Skeletal muscle satellite cell (primary cell): ENCODE results near the gene UNC119B.
A peak's percentile ranks its signal among the peaks of the same experiment; 100 is the strongest.
"Not testable (repeated sequence)": the region's sequence is repeated elsewhere in the genome, so short reads cannot be mapped to it uniquely, and the experiment has no call there.

Experiments used
- H3K27me3 ChIP-seq: 2 replicates; pipeline ENCODE4 v1.7.0; 2013; ENCODE audit warnings: low read length; ENCODE audit not compliant: control insufficient read depth, insufficient read depth
- H3K36me3 ChIP-seq: 2 replicates; pipeline ENCODE4 v1.7.0; 2013; ENCODE audit warnings: mild to moderate bottlenecking, control low read depth, low read length; ENCODE audit not compliant: insufficient read depth
- H3K4me1 ChIP-seq: 2 replicates; pipeline ENCODE4 v1.7.0; 2013; ENCODE audit warnings: low read length; ENCODE audit not compliant: control insufficient read depth, insufficient read depth
- H3K4me2 ChIP-seq: 2 replicates; pipeline ENCODE4 v1.7.0; 2013; ENCODE audit warnings: mild to moderate bottlenecking, low read length
- H3K4me3 ChIP-seq: 2 replicates; pipeline ENCODE4 v1.7.0; 2013; ENCODE audit warnings: low read length
- H3K9ac ChIP-seq: 2 replicates; pipeline ENCODE4 v1.7.0; 2013; ENCODE audit warnings: mild to moderate bottlenecking, low read depth, low read length, moderate library complexity
- H3K9me3 ChIP-seq: replicated peaks from 2 replicates; pipeline ENCODE4 v1.7.0; 2013; ENCODE audit warnings: mild to moderate bottlenecking, control low read depth, low read length

UNC119B gene

GRCh38 chr12:120721866-120722265, 11.6 kb downstream of the UNC119B start:
- Histone ChIP-seq H3K9ac (no peak overlapping the region), H3K9me3 (no peaks in the 10 kb centered on the region), H3K4me1 (peaks cover 28% of the 10 kb centered on the region), H3K27me3 (no peaks in the 10 kb centered on the region), H3K36me3 (peaks cover 50% of the 10 kb centered on the region), H3K4me3 (no peak overlapping the region), H3K4me2 (no peak overlapping the region)

- H3K9me3 ChIP-seq: no peaks in the 10 kb centered on the region
- H3K4me3 ChIP-seq: no peak overlapping the region
- no peaks in the 10 kb centered on the region for H3K27me3 ChIP-seq
- H3K4me1 ChIP-seq: peaks cover 28% of the 10 kb centered on the region
- no peak overlapping the region for H3K9ac ChIP-seq
- no peak overlapping the region for H3K4me2 ChIP-seq
- peaks cover 47% of the 10 kb centered on the region for H3K36me3 ChIP-seq
Observed at GRCh38 chr12:120722784-120723183, 12.5 kb downstream of the UNC119B start.

GRCh38 chr12:120724720-120725119, 14.5 kb downstream of the UNC119B start:
- Histone ChIP-seq H3K27me3 (no peaks in the 10 kb centered on the region), H3K4me2 (peak overlapping the region; percentile 94), H3K4me1 (peaks cover 28% of the 10 kb centered on the region), H3K36me3 (peaks cover 29% of the 10 kb centered on the region), H3K4me3 (peak overlapping the region; percentile 90), H3K9me3 (no peaks in the 10 kb centered on the region), H3K9ac (no peak overlapping the region)

- Histone ChIP-seq H3K9me3 (no peaks in the 10 kb centered on the region), H3K27me3 (no peaks in the 10 kb centered on the region), H3K4me2 (peak overlapping the region; percentile 94), H3K4me3 (peak overlapping the region; percentile 90), H3K9ac (peak overlapping the region; percentile 80), H3K4me1 (peaks cover 27% of the 10 kb centered on the region), H3K36me3 (peaks cover 26% of the 10 kb centered on the region)
Observed at GRCh38 chr12:120725151-120725658, 14.9 kb downstream of the UNC119B start.

DNA sequence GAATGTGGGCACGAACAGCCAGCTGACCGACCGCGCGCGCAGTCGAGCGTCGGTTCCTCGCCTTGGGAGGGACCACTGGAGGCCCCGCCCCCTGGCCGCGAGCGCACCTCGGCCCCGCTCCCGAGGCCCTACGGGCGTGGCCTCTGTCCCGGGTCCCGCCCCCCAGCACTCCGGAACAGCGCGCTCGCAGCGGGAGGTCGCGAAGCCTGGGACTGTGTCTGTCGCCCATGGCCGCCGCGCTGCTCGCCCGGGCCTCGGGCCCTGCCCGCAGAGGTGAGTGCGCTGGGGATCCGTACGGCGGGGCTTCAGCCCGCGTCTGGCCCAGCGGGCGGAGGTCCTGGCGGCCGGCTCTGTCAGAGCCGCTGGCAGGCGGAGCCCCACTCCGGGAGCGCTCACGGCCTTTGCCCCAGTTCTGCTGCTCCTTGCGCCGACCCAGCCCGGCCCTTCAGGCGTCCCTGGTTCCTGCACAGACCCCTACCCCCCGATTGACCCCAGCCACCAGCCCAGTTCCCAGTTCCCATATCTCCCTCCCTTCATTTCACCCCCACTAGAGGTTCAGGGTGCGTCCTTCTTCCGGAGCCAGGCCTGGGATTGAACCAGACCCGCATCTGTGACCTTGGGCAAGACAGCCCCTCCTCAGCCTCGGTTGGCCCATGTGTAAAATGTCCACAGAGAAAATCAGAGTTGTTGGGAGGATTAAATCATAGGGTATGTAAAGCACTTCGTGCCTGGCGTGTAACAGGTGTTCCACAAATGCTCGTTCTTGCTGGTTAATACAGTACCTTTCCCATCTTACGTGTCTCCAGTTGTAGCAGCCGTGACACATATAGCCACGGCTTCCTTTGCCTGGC, 15.6 kb downstream of the UNC119B start, which contains the start of gene ACADS:
Gene ACADS (plus strand): TSS at position 168 of the 851 bp plus-strand sequence. CDS start 60 bp downstream, at position 228.
- no peaks in the 10 kb centered on the region for H3K9me3 ChIP-seq
- H3K4me1 ChIP-seq: peaks cover 21% of the 10 kb centered on the region
- H3K36me3 ChIP-seq: peaks cover 26% of the 10 kb centered on the region
- H3K4me3 ChIP-seq: peak within 1 kb of the TSS; percentile 90
- H3K4me2 ChIP-seq: peak within 1 kb of the TSS; percentile 94
- H3K27me3 ChIP-seq: no peaks in the 10 kb centered on the region
- peak within 1 kb of the TSS; percentile 80 for H3K9ac ChIP-seq

- Histone ChIP-seq H3K4me3 (peak overlapping the region; percentile 90), H3K4me1 (peaks cover 18% of the 10 kb centered on the region), H3K9ac (peak overlapping the region; percentile 80)
Observed at GRCh38 chr12:120726510-120726793, 16.2 kb downstream of the UNC119B start.

GRCh38 chr12:120726961-120727360, 16.7 kb downstream of the UNC119B start:
- Histone ChIP-seq H3K36me3 (peaks cover 16% of the 10 kb centered on the region), H3K4me2 (no peak overlapping the region), H3K4me3 (no peak overlapping the region)

More at GRCh38 chr12:120726510-120726793, 16.2 kb downstream of the UNC119B start:
- no peaks in the 10 kb centered on the region for H3K9me3 ChIP-seq
- no peaks in the 10 kb centered on the region for H3K27me3 ChIP-seq
- peak overlapping the region; percentile 94 for H3K4me2 ChIP-seq
- peaks cover 21% of the 10 kb centered on the region for H3K36me3 ChIP-seq

GRCh38 chr12:120732198-120732597, 21.9 kb downstream of the UNC119B start:
- H3K9me3 ChIP-seq, H3K9ac ChIP-seq, H3K4me2 ChIP-seq: not testable (repeated sequence)

More at GRCh38 chr12:120726961-120727360, 16.7 kb downstream of the UNC119B start:
- no peaks in the 10 kb centered on the region for H3K27me3 ChIP-seq
- H3K9me3 ChIP-seq: no peaks in the 10 kb centered on the region
- no peak overlapping the region for H3K9ac ChIP-seq
- H3K4me1 ChIP-seq: peaks cover 18% of the 10 kb centered on the region

DNA sequence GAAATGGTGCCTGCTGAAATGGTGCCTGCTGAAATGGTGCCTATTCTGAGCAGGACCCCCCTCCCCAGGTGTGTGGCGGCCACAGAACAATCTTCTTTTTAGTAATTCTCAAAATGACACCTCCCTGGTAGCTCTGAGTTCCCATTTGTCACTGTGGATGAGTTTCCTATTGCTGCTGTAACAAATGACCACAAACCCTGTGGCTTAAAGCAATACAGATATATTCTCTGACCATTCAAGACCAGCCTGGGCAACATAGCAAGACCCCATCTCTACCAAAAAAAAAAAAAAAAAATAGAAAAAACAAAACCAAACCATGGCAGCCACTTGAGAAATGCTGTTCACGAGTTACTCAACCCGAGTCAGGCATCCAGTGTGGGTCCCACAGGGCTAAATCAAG, 23.3 kb downstream of the UNC119B start:
- Histone ChIP-seq H3K4me2 (no peak overlapping the region), H3K9ac (no peak overlapping the region), H3K9me3 (no peaks in the 10 kb centered on the region), H3K27me3 (no peaks in the 10 kb centered on the region), H3K36me3 (peaks cover 5% of the 10 kb centered on the region), H3K4me3 (no peak overlapping the region), H3K4me1 (no peaks in the 10 kb centered on the region)

More at GRCh38 chr12:120732198-120732597, 21.9 kb downstream of the UNC119B start:
- H3K4me3 ChIP-seq, H3K4me1 ChIP-seq, H3K27me3 ChIP-seq, H3K36me3 ChIP-seq: not testable (repeated sequence)

DNA sequence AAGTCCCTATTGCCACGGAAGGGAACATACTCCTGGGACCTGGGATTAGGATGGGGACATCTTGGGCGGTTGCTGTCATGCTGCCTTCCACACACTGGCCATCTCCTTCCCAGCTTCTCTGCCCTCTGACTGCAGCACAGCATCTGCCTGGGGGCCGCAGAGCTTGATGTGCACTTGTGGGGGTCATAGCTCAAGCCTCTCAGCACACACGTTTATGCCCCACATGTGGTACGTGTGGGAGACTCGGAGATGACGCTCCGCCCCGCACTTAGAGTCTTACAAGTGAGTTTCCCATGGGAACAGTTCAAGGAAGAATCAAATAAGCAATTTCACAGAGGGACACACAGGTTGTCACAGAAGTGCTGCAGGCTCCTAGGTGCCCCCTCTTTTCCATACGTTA, 24.0 kb downstream of the UNC119B start:
- H3K36me3 ChIP-seq: peaks cover 5% of the 10 kb centered on the region
- H3K27me3 ChIP-seq: no peaks in the 10 kb centered on the region
- no peak overlapping the region for H3K4me3 ChIP-seq
- H3K9ac ChIP-seq: no peak overlapping the region
- H3K9me3 ChIP-seq: no peaks in the 10 kb centered on the region
- H3K4me1 ChIP-seq: no peaks in the 10 kb centered on the region
- no peak overlapping the region for H3K4me2 ChIP-seq

DNA sequence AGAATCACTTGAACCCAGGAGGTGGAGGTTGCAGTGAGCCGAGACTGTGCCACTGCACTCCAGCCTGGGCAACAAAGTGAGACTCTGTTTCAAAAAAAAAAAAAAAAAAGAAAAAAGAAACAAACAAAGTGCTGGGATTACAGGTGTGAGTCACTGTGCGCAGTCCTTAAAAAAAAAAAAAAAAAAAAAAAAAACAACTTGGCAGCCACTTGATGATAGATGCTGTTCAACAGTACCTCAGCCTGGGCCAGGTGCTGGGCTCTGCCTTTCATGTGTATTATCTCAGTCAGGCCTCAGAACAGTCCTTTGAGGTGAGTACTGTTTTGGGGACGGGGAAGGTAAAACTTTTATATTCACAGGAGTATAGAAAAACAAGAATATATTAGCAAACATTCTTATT, 24.9 kb downstream of the UNC119B start:
- H3K4me2 ChIP-seq: no peak overlapping the region
- no peaks in the 10 kb centered on the region for H3K9me3 ChIP-seq
- peaks cover 3% of the 10 kb centered on the region for H3K36me3 ChIP-seq
- H3K4me3 ChIP-seq: no peak overlapping the region
- H3K27me3 ChIP-seq: no peaks in the 10 kb centered on the region
- no peak overlapping the region for H3K9ac ChIP-seq
- H3K4me1 ChIP-seq: no peaks in the 10 kb centered on the region
